GM15510 (cell line): ENCODE measurements around the gene STAB2.

Source experiments
- POLR2A ChIP-seq: IDR thresholded peaks from 3 replicates; pipeline ENCODE4 v1.6.1; 2011; ENCODE audit warnings: borderline replicate concordance; ENCODE audit not compliant: insufficient read length; ENCODE audit errors: extremely low read depth

The STAB2 gene

DNA sequence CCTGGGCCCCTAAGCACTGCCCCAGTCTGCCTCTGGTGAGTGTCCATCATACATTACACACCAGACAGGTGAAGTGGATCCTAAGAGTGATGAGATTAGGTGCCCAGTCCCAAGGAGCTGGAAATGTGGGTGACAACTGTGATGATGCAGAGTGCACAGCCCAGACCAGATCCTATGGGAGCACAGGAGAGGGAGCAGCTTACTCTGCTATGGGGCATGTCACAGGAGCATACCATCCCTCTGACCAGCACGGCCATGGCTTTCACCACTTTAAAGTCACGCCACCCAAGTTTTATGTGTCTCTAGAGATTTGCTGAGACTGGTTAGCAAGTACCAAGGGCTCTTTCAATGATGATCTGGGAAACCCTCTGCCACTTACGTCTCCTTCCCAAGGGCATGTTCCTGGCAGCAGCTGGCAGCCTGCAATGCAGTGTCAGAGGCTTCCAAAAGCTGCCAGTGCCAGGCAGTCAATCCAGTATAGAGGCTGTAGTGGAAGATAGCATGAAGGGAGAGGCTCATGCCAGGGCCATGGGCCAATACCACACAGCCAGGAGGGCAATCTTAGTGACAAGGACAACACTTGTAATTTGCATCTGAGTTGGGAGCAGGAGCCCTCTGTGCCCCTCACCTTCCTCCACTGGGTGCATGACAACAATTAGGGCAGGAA lies 40.2 kb downstream of the STAB2 start:
- no peak for TF ChIP-seq POLR2A

DNA sequence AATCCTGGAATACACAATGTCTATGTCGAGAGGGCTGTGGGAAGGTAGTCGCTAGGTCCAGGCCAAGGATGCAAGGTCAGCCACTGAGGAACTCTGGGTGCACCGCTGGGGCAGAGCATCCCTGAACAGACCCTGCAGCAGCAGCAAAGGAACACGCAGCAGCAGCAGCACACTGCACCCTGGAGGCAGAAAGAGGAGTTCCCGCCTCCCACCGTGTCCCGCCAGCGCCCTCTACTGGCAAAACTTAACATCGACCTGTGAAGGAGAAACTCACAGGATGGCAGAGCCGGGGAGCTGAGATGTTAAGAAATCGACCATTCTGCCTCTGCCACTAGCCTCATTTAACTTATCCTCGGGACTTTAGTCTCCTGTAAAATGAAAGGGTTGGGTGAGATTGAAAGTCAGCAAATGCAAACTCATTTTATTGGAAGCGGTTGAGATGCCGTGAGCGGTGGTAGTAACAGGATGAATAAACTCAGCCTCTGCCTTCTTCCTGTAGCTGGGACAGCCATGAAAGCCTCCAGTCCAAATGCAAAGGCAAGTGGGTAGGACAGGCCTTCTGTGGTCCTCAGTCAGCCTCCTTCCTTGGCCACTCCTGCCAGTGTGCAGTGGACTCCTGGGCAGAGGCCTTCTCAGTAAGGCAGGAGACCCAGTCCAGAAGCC lies 45.6 kb downstream of the STAB2 start:
- no peak for TF ChIP-seq POLR2A

DNA sequence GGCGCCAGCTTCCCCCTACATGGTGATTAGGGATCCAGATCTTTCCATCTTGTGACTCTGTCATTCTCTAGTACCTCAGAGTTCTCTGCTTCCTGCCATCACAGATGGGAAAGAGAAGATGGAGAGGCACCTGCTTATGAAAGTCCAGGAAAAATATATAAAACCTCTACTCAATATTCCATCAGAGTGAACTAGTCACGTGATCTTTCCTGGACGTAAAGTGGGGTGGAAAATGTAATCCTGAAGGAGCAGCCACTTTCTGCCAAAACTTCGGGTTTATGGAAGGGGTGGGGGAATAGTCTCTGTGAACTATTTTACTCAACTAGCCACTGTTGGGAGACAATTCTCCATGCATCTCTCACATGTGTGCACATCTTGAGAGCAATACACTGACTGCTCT lies 47.7 kb downstream of the STAB2 start:
- TF ChIP-seq POLR2A: no peak

DNA sequence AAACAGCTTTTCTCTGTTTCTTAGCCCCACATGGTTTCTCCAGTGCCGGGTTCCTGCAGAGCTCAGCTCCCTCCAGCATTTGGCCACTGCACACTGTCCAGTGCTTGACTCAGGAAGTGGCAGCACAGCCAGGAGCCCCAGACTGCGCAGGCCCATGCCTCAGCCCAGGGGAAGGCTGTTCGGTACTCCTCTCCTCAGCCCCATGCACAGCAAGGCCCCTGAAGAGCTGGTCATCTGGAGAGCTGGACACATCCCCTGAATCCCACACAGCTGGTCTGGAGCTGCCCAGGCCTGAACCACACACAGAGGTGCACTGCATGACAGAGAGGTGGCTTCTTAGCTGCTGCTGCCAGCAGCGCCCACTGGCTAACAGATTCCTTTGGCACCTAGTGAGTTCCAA lies 48.3 kb downstream of the STAB2 start:
- TF ChIP-seq POLR2A: no peak

DNA sequence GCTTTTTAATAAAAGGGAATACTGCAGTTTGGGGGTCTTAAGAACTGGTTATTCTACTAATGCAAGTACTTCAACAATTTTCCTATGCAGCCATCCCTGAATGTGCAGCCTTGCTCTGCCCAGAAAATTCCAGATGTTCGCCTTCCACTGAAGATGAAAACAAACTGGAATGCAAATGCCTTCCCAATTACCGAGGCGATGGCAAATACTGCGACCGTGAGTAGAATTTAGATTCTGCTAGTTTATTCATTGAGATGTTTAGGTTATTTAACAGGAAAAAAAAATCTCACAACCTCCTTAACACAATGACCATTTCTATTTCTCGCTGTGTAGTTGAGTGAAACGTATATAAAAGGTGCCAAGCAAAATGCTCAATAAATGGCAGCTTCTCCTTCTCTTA lies 49.9 kb downstream of the STAB2 start:
- no peak for TF ChIP-seq POLR2A

DNA sequence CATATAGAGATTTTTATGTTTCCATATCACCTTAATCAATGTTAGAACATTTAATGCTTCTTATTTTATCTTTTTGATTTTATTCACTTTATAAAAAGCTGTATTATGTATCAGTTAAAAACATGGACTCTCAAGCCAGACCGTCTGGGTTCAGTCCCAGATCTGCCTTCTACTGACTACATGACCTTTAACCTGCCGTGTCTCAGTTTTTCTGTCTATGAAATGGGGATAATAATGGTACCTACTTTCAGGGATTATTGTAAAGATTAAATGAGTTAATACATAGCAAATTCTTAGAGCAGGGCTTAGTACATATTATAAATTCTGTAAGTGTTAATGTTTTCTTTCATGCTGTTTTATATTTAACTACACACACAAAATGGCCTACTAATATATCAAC lies 50.4 kb downstream of the STAB2 start:
- no peak for TF ChIP-seq POLR2A

DNA sequence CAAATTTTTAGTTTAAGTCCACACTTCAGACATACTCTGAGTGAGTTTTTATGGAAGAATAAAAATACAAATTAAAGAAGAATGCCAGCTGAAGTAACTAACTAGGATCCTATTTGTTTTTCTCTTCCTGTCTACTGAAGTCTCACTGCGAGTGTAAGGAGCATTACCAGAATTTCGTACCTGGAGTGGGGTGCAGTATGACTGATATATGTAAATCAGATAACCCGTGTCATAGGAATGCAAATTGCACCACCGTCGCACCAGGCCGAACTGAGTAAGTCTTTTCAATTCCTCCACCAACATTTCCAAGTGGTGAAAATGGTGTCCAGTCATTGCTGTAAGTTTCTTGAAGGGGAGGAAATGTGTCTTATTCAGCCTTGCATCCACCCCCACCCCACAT lies 52.9 kb downstream of the STAB2 start:
- TF ChIP-seq POLR2A: no peak

DNA sequence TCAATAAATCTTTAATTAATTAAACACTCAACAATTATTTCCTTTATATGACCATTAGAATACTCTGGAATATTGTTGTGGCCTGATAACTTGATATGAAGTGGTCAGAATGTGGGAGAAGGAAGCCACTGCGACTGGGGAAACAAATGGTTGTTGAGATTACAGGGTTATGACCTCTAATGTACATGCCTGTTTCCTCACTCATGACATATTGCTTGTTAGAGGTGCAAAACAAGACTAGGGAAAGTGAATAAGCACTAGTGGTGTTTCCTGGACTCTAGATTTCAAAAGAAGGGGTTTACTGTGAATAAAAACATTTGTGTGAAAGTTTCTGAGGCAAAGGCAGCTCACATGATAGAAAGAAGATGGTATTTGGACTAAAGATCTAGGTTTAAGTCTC lies 53.3 kb downstream of the STAB2 start:
- no peak for TF ChIP-seq POLR2A

DNA sequence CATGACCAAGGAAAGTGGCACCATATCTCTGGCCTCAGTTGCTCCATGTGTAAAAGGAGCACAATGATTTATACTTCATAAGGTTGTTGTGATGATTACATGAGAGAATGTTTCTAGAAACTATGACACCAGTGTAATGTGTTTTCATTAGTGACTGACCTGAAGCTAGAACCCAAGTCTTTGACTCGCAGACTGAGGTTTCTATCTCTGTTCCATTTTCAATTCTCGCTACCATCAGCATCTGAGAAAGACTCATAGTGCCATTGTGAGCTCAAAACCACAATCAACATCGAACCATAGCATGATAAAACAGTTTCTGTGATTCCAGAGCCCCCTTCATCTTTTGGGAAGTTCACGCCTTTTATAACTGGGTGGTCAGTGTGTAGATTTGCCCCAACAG lies 53.8 kb downstream of the STAB2 start:
- no peak for TF ChIP-seq POLR2A

DNA sequence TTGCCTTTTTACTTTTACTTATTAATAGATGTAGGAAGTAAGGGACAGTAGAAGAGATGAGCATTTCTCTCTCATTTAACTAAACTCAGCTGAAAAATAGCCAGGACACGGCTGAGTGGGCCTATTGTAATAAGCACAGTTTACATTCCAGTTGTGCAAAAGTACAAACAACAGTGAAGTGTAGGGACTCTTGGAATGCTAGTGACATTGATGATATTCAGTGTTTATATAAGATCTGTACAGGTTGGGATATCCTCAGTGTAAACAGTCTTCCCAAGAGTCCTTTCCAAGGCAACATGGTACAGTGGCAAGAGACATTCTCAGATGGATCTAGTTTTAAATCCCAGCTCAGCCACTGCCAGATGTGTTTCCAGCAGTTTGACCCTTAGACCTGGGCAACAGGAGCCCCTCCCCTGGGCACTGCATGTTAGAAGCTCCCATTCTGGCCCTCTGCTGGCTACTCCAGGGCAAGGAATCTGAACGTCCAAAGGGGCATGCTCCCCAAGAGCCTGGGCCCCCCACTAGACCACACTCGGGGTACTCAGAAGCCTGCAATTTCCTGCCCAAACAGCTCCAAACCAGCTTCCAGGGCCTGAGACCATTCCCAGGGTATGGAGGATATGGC lies 55.3 kb downstream of the STAB2 start:
- TF ChIP-seq POLR2A: no peak

DNA sequence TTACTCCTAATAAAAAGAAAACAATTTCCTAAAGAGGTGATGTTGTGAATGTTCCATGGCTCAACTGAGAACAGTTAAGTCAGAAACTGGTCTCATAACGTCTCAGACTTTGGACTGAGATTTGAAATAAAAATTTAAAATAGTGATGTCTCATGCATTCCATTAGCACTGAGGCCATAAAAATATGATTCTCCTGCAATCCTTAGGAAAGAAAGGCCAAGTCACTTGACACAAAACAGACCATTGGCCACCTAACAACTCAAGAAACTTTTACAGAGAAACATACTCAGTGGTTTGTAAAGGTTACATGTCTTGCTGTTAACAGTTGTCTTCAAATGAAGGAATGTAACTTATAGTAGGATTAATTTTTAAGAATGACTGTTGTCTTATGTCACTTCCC lies 58.1 kb downstream of the STAB2 start:
- TF ChIP-seq POLR2A: no peak

DNA sequence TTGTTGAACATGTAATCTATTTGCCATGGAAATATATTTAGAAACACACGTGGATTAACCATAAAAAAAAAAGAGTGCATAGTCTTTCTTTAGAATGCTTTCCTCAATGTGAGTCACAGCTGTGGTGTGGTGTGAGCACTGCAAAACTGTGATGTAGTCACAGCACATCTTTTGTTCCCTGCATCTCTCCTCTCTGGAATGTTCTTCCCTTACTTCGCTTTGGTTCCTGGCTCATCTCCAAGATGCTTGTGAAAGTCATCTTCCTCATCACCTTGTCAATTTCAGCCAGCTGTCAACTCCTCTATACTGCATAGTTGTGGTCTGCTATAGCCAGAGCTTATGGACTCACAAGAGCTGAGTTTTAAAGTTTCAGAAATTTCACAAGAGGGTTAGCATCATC lies 60.2 kb downstream of the STAB2 start:
- TF ChIP-seq POLR2A: no peak

DNA sequence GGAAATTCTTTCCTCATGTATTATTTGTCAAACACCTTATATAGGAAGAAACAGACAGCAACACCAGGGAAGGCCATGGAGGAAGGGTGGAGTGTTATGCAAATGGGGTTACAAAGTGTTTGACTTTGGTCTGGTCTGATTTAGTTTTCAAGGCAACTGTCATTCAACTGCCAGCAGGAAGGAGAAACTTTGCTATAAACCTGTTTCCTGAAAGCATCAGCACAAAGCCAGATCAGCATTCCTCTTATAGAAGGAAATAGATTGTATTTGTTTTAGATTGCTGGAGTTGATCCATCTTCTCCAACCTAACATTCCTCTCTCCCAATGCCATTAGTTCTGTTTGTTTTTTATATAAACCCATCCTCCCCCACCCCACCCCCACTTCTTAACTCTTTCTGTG lies 65.7 kb downstream of the STAB2 start:
- TF ChIP-seq POLR2A: no peak

DNA sequence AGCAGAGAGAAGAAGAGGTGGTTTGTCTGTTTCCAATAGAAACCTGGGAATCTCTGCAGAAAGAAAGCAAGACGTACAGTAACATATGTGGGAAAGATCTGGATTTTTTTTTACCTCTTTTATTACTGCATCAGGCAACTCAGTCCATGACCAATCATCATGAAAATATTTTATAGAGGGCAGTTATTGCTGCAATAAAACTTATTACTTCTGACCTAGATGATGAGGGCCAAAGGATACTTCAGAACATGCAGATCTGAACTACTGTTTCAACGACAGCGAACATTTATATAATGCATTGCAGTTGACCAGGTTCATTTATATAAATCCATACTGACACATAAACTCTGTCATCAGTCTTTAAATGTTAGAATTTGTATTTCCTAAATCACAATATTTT lies 67.7 kb downstream of the STAB2 start:
- no peak for TF ChIP-seq POLR2A

DNA sequence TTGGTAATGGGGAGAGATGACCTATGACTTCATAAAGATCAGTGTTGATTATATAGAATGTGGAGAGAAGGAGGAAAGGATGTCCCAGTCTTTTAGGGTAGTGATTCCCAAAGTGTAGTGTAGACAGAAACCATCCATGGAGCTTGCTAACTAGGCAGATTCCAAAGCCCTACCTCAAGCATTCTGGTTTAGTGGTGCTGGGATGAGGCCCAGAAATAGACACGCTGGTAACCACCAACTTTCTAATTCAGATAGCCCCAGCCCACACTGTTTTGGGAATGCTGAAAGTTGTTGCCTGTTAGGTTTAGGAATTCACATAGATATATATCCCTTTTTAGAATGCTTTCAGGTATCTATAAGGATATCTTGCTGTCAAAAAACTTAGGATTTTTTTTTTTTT lies 69.2 kb downstream of the STAB2 start:
- TF ChIP-seq POLR2A: no peak

DNA sequence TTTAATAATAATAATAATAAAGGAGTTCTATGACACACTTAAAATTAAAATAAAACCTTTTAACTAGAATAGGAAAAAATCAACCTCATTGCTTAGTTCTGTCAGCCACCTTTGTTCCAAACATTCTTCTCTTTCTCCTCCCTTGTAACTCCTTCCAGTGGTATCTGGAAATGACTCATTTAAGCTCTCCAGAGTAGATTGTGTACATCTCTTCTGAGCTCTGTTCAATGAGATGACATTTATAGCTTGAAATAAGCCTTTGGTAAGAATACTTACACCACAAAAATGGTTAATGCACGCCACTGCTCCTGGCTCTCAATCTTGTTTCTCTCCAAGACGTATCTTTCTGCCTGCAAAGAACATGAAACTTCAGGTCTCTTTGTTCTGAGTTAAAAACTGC lies 70.3 kb downstream of the STAB2 start:
- no peak for TF ChIP-seq POLR2A
